GM19372 (cell line): ENCODE results near the gene IFITM2.

Experiments
- ATAC-seq: cut with Tn5 transposase; IDR thresholded peaks from one replicate; pipeline ENCODE4 v1.9.1; 2021; ENCODE audit warnings: mild to moderate bottlenecking, low read depth, moderate library complexity; ENCODE audit not compliant: unreplicated experiment

Gene IFITM2

GRCh38 chr11:291281-292210, 16.1 kb upstream of the IFITM2 start:
- ATAC-seq = no peak

GRCh38 chr11:292211-293121, 15.2 kb upstream of the IFITM2 start:
- no peak for ATAC-seq

- no peak for ATAC-seq
Measured at GRCh38 chr11:293271-293851, 14.3 kb upstream of the IFITM2 start.

GRCh38 chr11:293852-294661, 13.6 kb upstream of the IFITM2 start:
- no peak for ATAC-seq

- ATAC-seq = no peak
Measured at GRCh38 chr11:294780-295179, 12.8 kb upstream of the IFITM2 start.

- ATAC-seq = no peak
Measured at GRCh38 chr11:295351-296170, 12.1 kb upstream of the IFITM2 start.

GRCh38 chr11:296171-297050, 11.2 kb upstream of the IFITM2 start:
- no peak for ATAC-seq

GRCh38 chr11:297051-297585, 10.5 kb upstream of the IFITM2 start:
- ATAC-seq = no peak

GRCh38 chr11:297586-298405, 9.8 kb upstream of the IFITM2 start:
- ATAC-seq = no peak

- no peak for ATAC-seq
Measured at GRCh38 chr11:298406-299065, 9.1 kb upstream of the IFITM2 start.

- no peak for ATAC-seq
Measured at GRCh38 chr11:299081-299891, 8.3 kb upstream of the IFITM2 start, which contains the start of gene IFITM5. Gene IFITM5 (minus strand): TSS chr11:299526. CDS start chr11:299490, 36 bp downstream.

- ATAC-seq = no peak
Measured at GRCh38 chr11:299951-300735, 7.5 kb upstream of the IFITM2 start.

- ATAC-seq = no peak
Measured at GRCh38 chr11:303363-303762, 4.3 kb upstream of the IFITM2 start.

GRCh38 chr11:304061-304506, 3.5 kb upstream of the IFITM2 start:
- no peak for ATAC-seq
